Bronchial epithelial cell (primary cell): ENCODE measurements around the gene ARHGAP12. TPM values are rescaled to one million over a fixed set of nuclear protein-coding genes. Genes with fewer than 3 reads are reported as not detected.

Experiments used
- DNase-seq: peaks from one replicate; pipeline ENCODE4 v3.0.0-alpha.2; 2010; ENCODE audit warnings: low read depth
- FAIRE-seq: peaks from 2 replicates; lab custom pipeline; 2011; peaks lifted over from hg19 to GRCh38; lab: Jason Lieb, UNC
- H3K27me3 ChIP-seq: 2 replicates; pipeline ENCODE4 v1.5.1; 2011; ENCODE audit warnings: low read length; ENCODE audit not compliant: control insufficient read depth, insufficient read depth
- H3K36me3 ChIP-seq: 2 replicates; pipeline ENCODE4 v1.5.1; 2011; ENCODE audit warnings: low read length; ENCODE audit not compliant: control insufficient read depth, insufficient read depth
- H3K4me3 ChIP-seq: 2 replicates; pipeline ENCODE4 v1.5.1; 2011; ENCODE audit warnings: mild to moderate bottlenecking, low read depth, low read length, control low read depth
- CTCF ChIP-seq: IDR thresholded peaks from 2 replicates; pipeline ENCODE4 v1.5.1; 2011; ENCODE audit warnings: mild to moderate bottlenecking, moderate library complexity, low read length, control low read depth, inconsistent platforms; ENCODE audit not compliant: insufficient read depth, severe bottlenecking
- total RNA-seq: library from RNA; depleted of rRNA; stranded (reverse); fragments of >200 nt; gene quantifications from 2 replicates; pipeline ENCODE4 v1.2.1, GENCODE V29; 2014

Gene ARHGAP12
- total RNA-seq, 1 donor from 2014 or later, result 30.3 TPM

GRCh38 chr10:31836569-31837406 lies 91.8 kb downstream of the ARHGAP12 start:
- no peak overlapping the region for H3K4me3 ChIP-seq
- DNase-seq (peak; percentile 28), FAIRE-seq (no peak)
- no peaks in the 10 kb centered on the region for H3K36me3 ChIP-seq
- TF ChIP-seq CTCF, result peak; percentile 58
- no peaks in the 10 kb centered on the region for H3K27me3 ChIP-seq

- FAIRE-seq, result no peak
- H3K27me3 ChIP-seq, result no peaks in the 10 kb centered on the region
- H3K4me3 ChIP-seq, result no peak overlapping the region
- no peak for TF ChIP-seq CTCF
- no peak for DNase-seq
- no peaks in the 10 kb centered on the region for H3K36me3 ChIP-seq
Observed at GRCh38 chr10:31833753-31834152, 94.9 kb downstream of the ARHGAP12 start.

- H3K36me3 ChIP-seq, result no peaks in the 10 kb centered on the region
- H3K27me3 ChIP-seq, result no peaks in the 10 kb centered on the region
- no peak for DNase-seq
- no peak for FAIRE-seq
- no peak for TF ChIP-seq CTCF
- H3K4me3 ChIP-seq, result no peak overlapping the region
Observed at GRCh38 chr10:31832261-31832660, 96.4 kb downstream of the ARHGAP12 start.

- FAIRE-seq (no peak), DNase-seq (peak; percentile 5)
- no peaks in the 10 kb centered on the region for H3K27me3 ChIP-seq
- no peak overlapping the region for H3K4me3 ChIP-seq
- no peaks in the 10 kb centered on the region for H3K36me3 ChIP-seq
- no peak for TF ChIP-seq CTCF
Observed at GRCh38 chr10:31830887-31831286, 97.7 kb downstream of the ARHGAP12 start.

GRCh38 chr10:31829776-31830175 lies 98.9 kb downstream of the ARHGAP12 start:
- FAIRE-seq (no peak), DNase-seq (no peak)
- no peak for TF ChIP-seq CTCF
- Histone ChIP-seq H3K4me3 (no peak overlapping the region), H3K27me3 (no peaks in the 10 kb centered on the region), H3K36me3 (no peaks in the 10 kb centered on the region)

- H3K36me3 ChIP-seq, result no peaks in the 10 kb centered on the region
- FAIRE-seq (no peak), DNase-seq (no peak)
- no peak for TF ChIP-seq CTCF
- no peak overlapping the region for H3K4me3 ChIP-seq
- no peaks in the 10 kb centered on the region for H3K27me3 ChIP-seq
Observed at GRCh38 chr10:31823358-31823757, 105.3 kb downstream of the ARHGAP12 start.
